B cell (primary cell): Measurements from ENCODE around the gene OR8A1. TPM values are rescaled to one million over a fixed set of nuclear protein-coding genes. Genes with fewer than 3 reads are reported as not detected.

Source experiments
- ATAC-seq: fragments of 200-7000 bp; cut with Tn5 transposase; one replicate; pipeline ENCODE4 v1.10.0; 2021; ENCODE audit warnings: low read depth, mild to moderate bottlenecking, moderate number of reproducible peaks, moderate library complexity
- CTCF ChIA-PET: fragments of 350-600 bp; sonication (Branson Sonifier 250); formaldehyde crosslinking; loops from one replicate; lab custom pipeline; 2021; ENCODE audit warnings: antibody characterized with exemption, inconsistent platforms; lab: Charles Lee
- POLR2A ChIA-PET: fragments of 350-600 bp; sonication (Branson Sonifier 250); formaldehyde crosslinking; loops from one replicate; lab custom pipeline; 2021; ENCODE audit warnings: antibody characterized with exemption; lab: Charles Lee
- DNase-seq: peaks from one replicate; pipeline ENCODE4 v3.0.0; 2013
- H2AFZ ChIP-seq: 2 replicates; pipeline ENCODE4 v1.6.1; 2012; ENCODE audit warnings: mild to moderate bottlenecking, low read depth, low read length; ENCODE audit not compliant: insufficient read depth, poor library complexity, severe bottlenecking
- H3K27ac ChIP-seq, 2 donors: 1 replicate in 1 of 2; 2 replicates in 1 of 2; pipeline ENCODE4 v1.5.1; 2012 to 2013; ENCODE audit warnings: low read length in 2 of 2, mild to moderate bottlenecking in 2 of 2, moderate library complexity in 1 of 2
- H3K27me3 ChIP-seq, 4 experiments: fragments of 200-600 bp in 1 of 4; sonication (generic) in 1 of 4; replicated peaks in 1 of 4; 1 replicate in 2 of 4; 2 replicates in 2 of 4; pipeline versions ENCODE4 v1.6.1 to v1.7.0; 2013 to 2016; ENCODE audit warnings: low read length in 3 of 4, mild to moderate bottlenecking in 2 of 4, mixed read lengths in 1 of 4, moderate library complexity in 1 of 4; ENCODE audit not compliant: insufficient read depth in 4 of 4, control insufficient read depth in 3 of 4; ENCODE audit errors: control extremely low read depth in 1 of 4
- H3K36me3 ChIP-seq, 2 experiments: replicated peaks in 1 of 2; 1 replicate in 1 of 2; 2 replicates in 1 of 2; pipeline versions ENCODE4 v1.6.1 to v1.7.1; 2013; ENCODE audit warnings: low read length in 1 of 2; ENCODE audit not compliant: insufficient read depth in 2 of 2, control insufficient read depth in 1 of 2; ENCODE audit errors: control extremely low read depth in 1 of 2, extremely low read depth in 1 of 2
- H3K4me1 ChIP-seq, 2 donors: fragments of 200-600 bp in 1 of 2; sonication (generic) in 1 of 2; 1 replicate in 1 of 2; 2 replicates in 1 of 2; pipeline versions ENCODE4 v1.5.1 to v1.6.1; 2013 to 2017; ENCODE audit warnings: low read length in 2 of 2; ENCODE audit not compliant: control insufficient read depth in 2 of 2, insufficient read depth in 2 of 2
- H3K4me2 ChIP-seq: replicated peaks from 2 replicates; pipeline ENCODE3; 2012; ENCODE audit warnings: mild to moderate bottlenecking, low read depth, low read length; ENCODE audit not compliant: poor library complexity, severe bottlenecking
- H3K4me3 ChIP-seq, 5 experiments: fragments of 200-600 bp in 1 of 5; sonication (generic) in 1 of 5; 1 replicate in 3 of 5; 2 replicates in 2 of 5; pipeline versions ENCODE4 v1.5.1 to v1.7.0; 2011 to 2016; ENCODE audit warnings: low read length in 4 of 5, mild to moderate bottlenecking in 4 of 5, low read depth in 2 of 5, control low read depth in 1 of 5, moderate library complexity in 1 of 5; ENCODE audit not compliant: insufficient read depth in 1 of 5; ENCODE audit errors: control extremely low read depth in 1 of 5, extremely low read depth in 1 of 5
- H3K79me2 ChIP-seq: fragments of 200-600 bp; sonication (generic); one replicate; pipeline ENCODE4 v1.6.0; 2016; ENCODE audit warnings: low read length; ENCODE audit not compliant: control insufficient read depth, insufficient read depth
- H3K9ac ChIP-seq: fragments of 200-600 bp; sonication (generic); 2 replicates; pipeline ENCODE4 v1.6.1; 2017; ENCODE audit warnings: mild to moderate bottlenecking, low read length, moderate library complexity
- H3K9me3 ChIP-seq, 3 donors: one replicate each; pipeline versions ENCODE4 v1.6.1 to v1.7.1; 2013; ENCODE audit warnings: low read length in 2 of 3; ENCODE audit not compliant: control insufficient read depth in 2 of 3, insufficient read depth in 1 of 3; ENCODE audit errors: control extremely low read depth in 1 of 3
- H4K20me1 ChIP-seq: 2 replicates; pipeline ENCODE4 v1.6.0; 2012; ENCODE audit warnings: mild to moderate bottlenecking, low read length; ENCODE audit not compliant: insufficient read depth, control insufficient read depth, poor library complexity, severe bottlenecking
- H3K27ac Mint-ChIP-seq: one replicate; pipeline ENCODE4 v1.8.0; 2021; ENCODE audit warnings: mixed read lengths
- H3K27me3 Mint-ChIP-seq: one replicate; pipeline ENCODE4 v1.8.0; 2021; ENCODE audit warnings: mixed read lengths
- H3K4me1 Mint-ChIP-seq: one replicate; pipeline ENCODE4 v1.8.0; 2021; ENCODE audit warnings: mixed read lengths
- H3K4me3 Mint-ChIP-seq: one replicate; pipeline ENCODE4 v1.8.0; 2021; ENCODE audit warnings: mixed read lengths
- H3K9me3 Mint-ChIP-seq: one replicate; pipeline ENCODE4 v1.8.0; 2022; ENCODE audit warnings: mixed read lengths; ENCODE audit not compliant: insufficient read depth
- EZH2 ChIP-seq: IDR thresholded peaks from 2 replicates; pipeline ENCODE4 v1.6.1; 2012; ENCODE audit warnings: borderline replicate concordance, low read depth, mild to moderate bottlenecking, moderate library complexity, low read length; ENCODE audit not compliant: insufficient read depth, poor library complexity, severe bottlenecking
- WGBS: methylation state at CpG from one replicate; pipeline ENCODE4 v1.1.5; 2013; ENCODE audit warnings: missing lambda C conversion rate; ENCODE audit not compliant: insufficient coverage; 5-methylcytosine and 5-hydroxymethylcytosine counted together
- intact Hi-C: fragments of 100-400 bp; cut with micrococcal nuclease; formaldehyde crosslinking; loops from one replicate; pipeline ENCODE4 v1.10.0; 2022
- polyA plus RNA-seq: library from polyadenylated mRNA; depleted of rRNA; stranded (reverse); fragments of >200 nt; gene quantifications from 2 replicates; pipeline ENCODE4 v1.2.3, GENCODE V29; 2012
- total RNA-seq, 2 donors: library from RNA; stranded (reverse); fragments of 120-200 nt in 1 of 2; gene quantifications; 1 replicate in 1 of 2; 2 replicates in 1 of 2; pipeline versions ENCODE4 v1.2.3 to v1.2.4, GENCODE V29; 2013 to 2022
- TF ChIP-seq, protein P1 (sequence below): fragments of 200-600 bp; IDR thresholded peaks from one replicate; pipeline ENCODE4 v1.8.0; 2022; ENCODE audit warnings: antibody characterized with exemption, mild to moderate bottlenecking

Gene OR8A1
- total and polyA plus RNA-seq, 2 donors (not counting 1 experiment from before 2014, with no cell fraction given): not detected

DNA sequence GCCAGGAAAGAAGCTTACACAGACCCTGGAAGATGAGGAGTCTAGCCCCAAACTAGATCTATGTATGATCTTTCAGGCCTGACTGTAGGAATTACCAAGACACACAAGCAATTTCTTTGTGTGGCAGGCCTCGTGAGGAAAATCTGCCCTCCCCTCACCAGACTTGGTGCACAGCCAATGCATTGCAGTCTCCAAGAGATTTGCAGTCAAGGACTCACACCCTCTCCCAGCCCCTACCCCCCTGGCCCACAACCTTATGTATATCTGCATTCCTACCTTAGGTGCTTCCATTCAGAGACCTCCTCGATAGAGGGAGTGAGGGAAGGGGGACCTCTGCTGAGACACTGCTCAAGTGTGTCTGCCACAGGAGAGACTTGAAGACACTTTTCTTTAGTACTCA lies 36.2 kb upstream of the OR8A1 start:
- WGBS: 80% methylated on average over 1 of the region's 2 CpGs
- no peak overlapping the region for H3K4me2 ChIP-seq
- no peak overlapping the region for H3K4me3 Mint-ChIP-seq

DNA sequence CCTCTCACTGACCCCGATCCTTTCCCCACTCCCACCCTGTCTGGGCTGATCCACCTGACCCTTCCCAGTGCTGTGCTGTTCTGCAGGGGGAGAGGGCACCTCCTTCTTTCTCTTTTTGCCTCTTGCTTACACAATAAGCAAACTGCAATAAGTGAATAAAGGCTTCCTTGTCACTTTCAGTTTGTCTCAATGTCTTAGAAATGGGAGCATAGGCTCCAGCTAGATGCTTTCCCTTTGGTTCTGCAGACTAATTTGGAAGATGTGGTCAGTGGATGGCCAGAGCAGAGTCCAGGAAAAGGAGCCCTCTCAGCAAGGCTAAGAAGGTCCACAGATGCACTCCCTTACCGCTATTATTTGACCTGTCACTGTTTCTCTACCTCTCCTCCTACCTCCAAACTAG lies 35.7 kb upstream of the OR8A1 start:
- H3K4me2 ChIP-seq: no peak overlapping the region
- no peak overlapping the region for H3K4me3 ChIP-seq
- Mint-ChIP-seq H3K27me3 (peaks cover 39% of the 10 kb centered on the region), H3K27ac (no peak overlapping the region), H3K9me3 (no peaks in the 10 kb centered on the region), H3K4me3 (no peak overlapping the region), H3K4me1 (no peaks in the 10 kb centered on the region)
- peaks cover 0 to 10% (median 4%) of the 10 kb centered on the region in 4 experiments for H3K27me3 ChIP-seq
- ChIA-PET POLR2A (no interaction called here), CTCF (no interaction called here)
- no peak overlapping the region for H3K9ac ChIP-seq
- no peaks in the 10 kb centered on the region for H3K4me1 ChIP-seq
- no peaks in the 10 kb centered on the region for H4K20me1 ChIP-seq
- H3K79me2 ChIP-seq: no peaks in the 10 kb centered on the region
- TF ChIP-seq, protein P1, sequence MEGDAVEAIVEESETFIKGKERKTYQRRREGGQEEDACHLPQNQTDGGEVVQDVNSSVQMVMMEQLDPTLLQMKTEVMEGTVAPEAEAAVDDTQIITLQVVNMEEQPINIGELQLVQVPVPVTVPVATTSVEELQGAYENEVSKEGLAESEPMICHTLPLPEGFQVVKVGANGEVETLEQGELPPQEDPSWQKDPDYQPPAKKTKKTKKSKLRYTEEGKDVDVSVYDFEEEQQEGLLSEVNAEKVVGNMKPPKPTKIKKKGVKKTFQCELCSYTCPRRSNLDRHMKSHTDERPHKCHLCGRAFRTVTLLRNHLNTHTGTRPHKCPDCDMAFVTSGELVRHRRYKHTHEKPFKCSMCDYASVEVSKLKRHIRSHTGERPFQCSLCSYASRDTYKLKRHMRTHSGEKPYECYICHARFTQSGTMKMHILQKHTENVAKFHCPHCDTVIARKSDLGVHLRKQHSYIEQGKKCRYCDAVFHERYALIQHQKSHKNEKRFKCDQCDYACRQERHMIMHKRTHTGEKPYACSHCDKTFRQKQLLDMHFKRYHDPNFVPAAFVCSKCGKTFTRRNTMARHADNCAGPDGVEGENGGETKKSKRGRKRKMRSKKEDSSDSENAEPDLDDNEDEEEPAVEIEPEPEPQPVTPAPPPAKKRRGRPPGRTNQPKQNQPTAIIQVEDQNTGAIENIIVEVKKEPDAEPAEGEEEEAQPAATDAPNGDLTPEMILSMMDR: no peak
- no peak for TF ChIP-seq EZH2
- peaks cover 0 to 1% (median 0%) of the 10 kb centered on the region in 3 donors for H3K9me3 ChIP-seq
- no peaks in the 10 kb centered on the region for H3K36me3 ChIP-seq
- no peak overlapping the region for H2AFZ ChIP-seq
- 90% methylated on average over 2 of the region's 2 CpGs for WGBS
- ATAC-seq (no peak), DNase-seq (no peak)
- intact Hi-C loops: no loop called here
- H3K27ac ChIP-seq: no peak overlapping the region

More for the DNA sequence above, 36.2 kb upstream of the OR8A1 start:
- TF ChIP-seq, protein P1: no peak
- no peak for TF ChIP-seq EZH2
- Mint-ChIP-seq H3K4me1 (no peaks in the 10 kb centered on the region), H3K9me3 (no peaks in the 10 kb centered on the region), H3K27ac (no peak overlapping the region), H3K27me3 (peaks cover 36% of the 10 kb centered on the region)
- POLR2A ChIA-PET: no interaction called here
- CTCF ChIA-PET: no interaction called here
- no peaks in the 10 kb centered on the region for H4K20me1 ChIP-seq
- H3K79me2 ChIP-seq: no peaks in the 10 kb centered on the region
- H2AFZ ChIP-seq: no peak overlapping the region
- no peak for ATAC-seq
- H3K27me3 ChIP-seq: peaks cover 0 to 10% (median 4%) of the 10 kb centered on the region in 4 experiments
- H3K4me3 ChIP-seq: no peak overlapping the region
- no peak overlapping the region for H3K9ac ChIP-seq
- no peak overlapping the region for H3K27ac ChIP-seq
- H3K9me3 ChIP-seq: no peaks in the 10 kb centered on the region
- no peak for DNase-seq
- no peaks in the 10 kb centered on the region for H3K36me3 ChIP-seq
- H3K4me1 ChIP-seq: no peaks in the 10 kb centered on the region
- intact Hi-C loops: no loop called here
